HEK293 (cell line): ENCODE measurements around the gene GMDS.

ENCODE experiments used
- HOXC10 ChIP-seq: sonication (generic); formaldehyde crosslinking; IDR thresholded peaks from 2 replicates; pipeline ENCODE4 v1.8.1; 2023; ENCODE audit warnings: mild to moderate bottlenecking, missing genetic modification reagents
- MZF1 ChIP-seq: fragments of 450-650 bp; formaldehyde crosslinking; IDR thresholded peaks from 2 replicates; pipeline ENCODE4 v1.5.1; 2017; ENCODE audit warnings: missing biosample characterization, missing genetic modification characterization, borderline replicate concordance
- OSR2 ChIP-seq: fragments of 450-650 bp; formaldehyde crosslinking; IDR thresholded peaks from 2 replicates; pipeline ENCODE4 v1.5.1; 2016; ENCODE audit warnings: missing biosample characterization, missing genetic modification characterization
- SP3 ChIP-seq: fragments of 450-650 bp; formaldehyde crosslinking; IDR thresholded peaks from 2 replicates; pipeline ENCODE4 v1.5.1; 2016; ENCODE audit warnings: missing biosample characterization, missing genetic modification characterization
- ZBTB7A ChIP-seq: fragments of 450-650 bp; formaldehyde crosslinking; IDR thresholded peaks from 2 replicates; pipeline ENCODE4 v1.5.1; 2016; ENCODE audit warnings: low read depth, missing biosample characterization, missing genetic modification characterization
- ZBTB8A ChIP-seq: fragments of 450-650 bp; formaldehyde crosslinking; IDR thresholded peaks from 2 replicates; pipeline ENCODE4 v1.5.1; 2016; ENCODE audit warnings: missing biosample characterization, missing genetic modification characterization
- ZFP41 ChIP-seq: fragments of 450-650 bp; formaldehyde crosslinking; IDR thresholded peaks from 2 replicates; pipeline ENCODE4 v1.5.1; 2016; ENCODE audit warnings: missing biosample characterization, missing genetic modification characterization, borderline replicate concordance
- ZIC2 ChIP-seq: fragments of 450-650 bp; formaldehyde crosslinking; IDR thresholded peaks from 2 replicates; pipeline ENCODE4 v1.5.1; 2016; ENCODE audit warnings: missing biosample characterization, missing genetic modification characterization
- ZNF121 ChIP-seq: fragments of 450-650 bp; formaldehyde crosslinking; IDR thresholded peaks from 2 replicates; pipeline ENCODE4 v1.5.1; 2016; ENCODE audit warnings: missing biosample characterization, missing genetic modification characterization
- ZNF140 ChIP-seq: fragments of 450-650 bp; formaldehyde crosslinking; IDR thresholded peaks from 2 replicates; pipeline ENCODE4 v1.5.1; 2016; ENCODE audit warnings: missing biosample characterization, missing genetic modification characterization
- ZNF175 ChIP-seq: fragments of 450-650 bp; formaldehyde crosslinking; IDR thresholded peaks from 2 replicates; pipeline ENCODE4 v1.5.1; 2016; ENCODE audit warnings: missing biosample characterization, missing genetic modification characterization
- ZNF211 ChIP-seq: fragments of 450-650 bp; formaldehyde crosslinking; IDR thresholded peaks from 2 replicates; pipeline ENCODE4 v1.5.1; 2016; ENCODE audit warnings: low read depth, missing biosample characterization, missing genetic modification characterization
- ZNF324 ChIP-seq: fragments of 450-650 bp; formaldehyde crosslinking; IDR thresholded peaks from 2 replicates; pipeline ENCODE4 v1.5.1; 2016; ENCODE audit warnings: missing biosample characterization, missing genetic modification characterization
- ZNF341 ChIP-seq: fragments of 450-650 bp; formaldehyde crosslinking; IDR thresholded peaks from 2 replicates; pipeline ENCODE4; 2016; ENCODE audit warnings: low read depth, missing biosample characterization, missing genetic modification characterization
- ZNF416 ChIP-seq: fragments of 450-650 bp; formaldehyde crosslinking; IDR thresholded peaks from 2 replicates; pipeline ENCODE4 v1.5.1; 2016; ENCODE audit warnings: missing biosample characterization, missing genetic modification characterization
- ZNF423 ChIP-seq: fragments of 450-650 bp; formaldehyde crosslinking; IDR thresholded peaks from 2 replicates; pipeline ENCODE4 v1.5.1; 2016; ENCODE audit warnings: missing biosample characterization, missing genetic modification characterization
- ZNF843 ChIP-seq: fragments of 450-650 bp; formaldehyde crosslinking; IDR thresholded peaks from 2 replicates; pipeline ENCODE4 v1.5.1; 2016; ENCODE audit warnings: missing biosample characterization, missing genetic modification characterization
- ZSCAN23 ChIP-seq: fragments of 450-650 bp; formaldehyde crosslinking; IDR thresholded peaks from 2 replicates; pipeline ENCODE4 v1.5.1; 2016; ENCODE audit warnings: missing biosample characterization, missing genetic modification characterization
- TF ChIP-seq, protein P1 (sequence below): fragments of 450-650 bp; formaldehyde crosslinking; IDR thresholded peaks from 2 replicates; pipeline ENCODE4 v1.5.1; 2016; ENCODE audit warnings: missing biosample characterization, missing genetic modification characterization, low read depth
- TF ChIP-seq, protein P2 (sequence below): fragments of 450-650 bp; formaldehyde crosslinking; conservative IDR thresholded peaks from 2 replicates; pipeline ENCODE4 v1.5.1; 2016; ENCODE audit warnings: low read depth, missing biosample characterization, missing genetic modification characterization
- TF ChIP-seq, protein P3 (sequence below): fragments of 450-650 bp; formaldehyde crosslinking; IDR thresholded peaks from 2 replicates; pipeline ENCODE4 v1.5.1; 2016; ENCODE audit warnings: missing biosample characterization, missing genetic modification characterization
- TF ChIP-seq, protein P4 (sequence below): fragments of 450-650 bp; formaldehyde crosslinking; IDR thresholded peaks from 2 replicates; pipeline ENCODE4 v1.5.1; 2016; ENCODE audit warnings: missing biosample characterization, missing genetic modification characterization
- TF ChIP-seq, protein P5 (sequence below): fragments of 450-650 bp; formaldehyde crosslinking; IDR thresholded peaks from 2 replicates; pipeline ENCODE4 v1.5.1; 2016; ENCODE audit warnings: missing biosample characterization, missing genetic modification characterization
- TF ChIP-seq, protein P6 (sequence below): fragments of 450-650 bp; formaldehyde crosslinking; IDR thresholded peaks from 2 replicates; pipeline ENCODE4 v1.5.1; 2016; ENCODE audit warnings: missing biosample characterization, missing genetic modification characterization

Gene GMDS

DNA sequence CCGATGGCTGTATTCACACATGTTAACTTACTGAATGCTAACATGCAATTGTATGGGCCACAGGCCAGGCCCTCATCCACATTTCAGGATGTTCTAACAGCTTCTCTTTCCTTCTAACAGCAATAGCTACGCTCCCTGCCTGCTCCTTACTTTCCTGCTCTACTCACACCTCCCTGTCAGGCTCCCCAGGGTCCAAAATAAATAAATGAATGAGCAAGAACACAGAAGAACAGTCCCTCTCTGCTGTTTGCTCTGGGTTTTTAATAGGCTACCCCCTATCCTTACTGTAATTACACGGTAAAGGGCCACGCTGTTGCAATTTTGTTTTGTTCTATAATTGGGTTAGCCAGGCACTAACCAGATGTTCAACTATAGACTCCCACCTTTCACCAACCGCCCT is 135.6 kb downstream of the GMDS start (continued):
- TF ChIP-seq, protein P1, sequence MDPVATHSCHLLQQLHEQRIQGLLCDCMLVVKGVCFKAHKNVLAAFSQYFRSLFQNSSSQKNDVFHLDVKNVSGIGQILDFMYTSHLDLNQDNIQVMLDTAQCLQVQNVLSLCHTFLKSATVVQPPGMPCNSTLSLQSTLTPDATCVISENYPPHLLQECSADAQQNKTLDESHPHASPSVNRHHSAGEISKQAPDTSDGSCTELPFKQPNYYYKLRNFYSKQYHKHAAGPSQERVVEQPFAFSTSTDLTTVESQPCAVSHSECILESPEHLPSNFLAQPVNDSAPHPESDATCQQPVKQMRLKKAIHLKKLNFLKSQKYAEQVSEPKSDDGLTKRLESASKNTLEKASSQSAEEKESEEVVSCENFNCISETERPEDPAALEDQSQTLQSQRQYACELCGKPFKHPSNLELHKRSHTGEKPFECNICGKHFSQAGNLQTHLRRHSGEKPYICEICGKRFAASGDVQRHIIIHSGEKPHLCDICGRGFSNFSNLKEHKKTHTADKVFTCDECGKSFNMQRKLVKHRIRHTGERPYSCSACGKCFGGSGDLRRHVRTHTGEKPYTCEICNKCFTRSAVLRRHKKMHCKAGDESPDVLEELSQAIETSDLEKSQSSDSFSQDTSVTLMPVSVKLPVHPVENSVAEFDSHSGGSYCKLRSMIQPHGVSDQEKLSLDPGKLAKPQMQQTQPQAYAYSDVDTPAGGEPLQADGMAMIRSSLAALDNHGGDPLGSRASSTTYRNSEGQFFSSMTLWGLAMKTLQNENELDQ (tag by site-specific recombination), result no peak
- TF ChIP-seq MZF1 (tag by site-specific recombination) (peak; percentile 77), ZNF324 (tag by site-specific recombination) (no peak), HOXC10 (no peak), ZBTB8A (tag by site-specific recombination) (peak; percentile 66), ZIC2 (peak; percentile 86), ZSCAN23 (no peak), ZNF416 (tag by site-specific recombination) (no peak), ZNF140 (tag by site-specific recombination) (no peak), ZBTB7A (tag by site-specific recombination) (no peak), ZNF843 (peak; percentile 66; the same call in 1 of the 2 replicates), ZNF423 (0 out of 2 replicates have a peak, but pooled peaks have one; percentile 26), ZFP41 (tag by site-specific recombination) (no peak), SP3 (no peak), ZNF211 (tag by site-specific recombination) (no peak), ZNF175 (no peak), OSR2 (tag by site-specific recombination) (peak; percentile 54; the same call in 1 of the 2 replicates), ZNF341 (tag by site-specific recombination) (peak; percentile 74), ZNF121 (no peak)
- TF ChIP-seq, protein P2, sequence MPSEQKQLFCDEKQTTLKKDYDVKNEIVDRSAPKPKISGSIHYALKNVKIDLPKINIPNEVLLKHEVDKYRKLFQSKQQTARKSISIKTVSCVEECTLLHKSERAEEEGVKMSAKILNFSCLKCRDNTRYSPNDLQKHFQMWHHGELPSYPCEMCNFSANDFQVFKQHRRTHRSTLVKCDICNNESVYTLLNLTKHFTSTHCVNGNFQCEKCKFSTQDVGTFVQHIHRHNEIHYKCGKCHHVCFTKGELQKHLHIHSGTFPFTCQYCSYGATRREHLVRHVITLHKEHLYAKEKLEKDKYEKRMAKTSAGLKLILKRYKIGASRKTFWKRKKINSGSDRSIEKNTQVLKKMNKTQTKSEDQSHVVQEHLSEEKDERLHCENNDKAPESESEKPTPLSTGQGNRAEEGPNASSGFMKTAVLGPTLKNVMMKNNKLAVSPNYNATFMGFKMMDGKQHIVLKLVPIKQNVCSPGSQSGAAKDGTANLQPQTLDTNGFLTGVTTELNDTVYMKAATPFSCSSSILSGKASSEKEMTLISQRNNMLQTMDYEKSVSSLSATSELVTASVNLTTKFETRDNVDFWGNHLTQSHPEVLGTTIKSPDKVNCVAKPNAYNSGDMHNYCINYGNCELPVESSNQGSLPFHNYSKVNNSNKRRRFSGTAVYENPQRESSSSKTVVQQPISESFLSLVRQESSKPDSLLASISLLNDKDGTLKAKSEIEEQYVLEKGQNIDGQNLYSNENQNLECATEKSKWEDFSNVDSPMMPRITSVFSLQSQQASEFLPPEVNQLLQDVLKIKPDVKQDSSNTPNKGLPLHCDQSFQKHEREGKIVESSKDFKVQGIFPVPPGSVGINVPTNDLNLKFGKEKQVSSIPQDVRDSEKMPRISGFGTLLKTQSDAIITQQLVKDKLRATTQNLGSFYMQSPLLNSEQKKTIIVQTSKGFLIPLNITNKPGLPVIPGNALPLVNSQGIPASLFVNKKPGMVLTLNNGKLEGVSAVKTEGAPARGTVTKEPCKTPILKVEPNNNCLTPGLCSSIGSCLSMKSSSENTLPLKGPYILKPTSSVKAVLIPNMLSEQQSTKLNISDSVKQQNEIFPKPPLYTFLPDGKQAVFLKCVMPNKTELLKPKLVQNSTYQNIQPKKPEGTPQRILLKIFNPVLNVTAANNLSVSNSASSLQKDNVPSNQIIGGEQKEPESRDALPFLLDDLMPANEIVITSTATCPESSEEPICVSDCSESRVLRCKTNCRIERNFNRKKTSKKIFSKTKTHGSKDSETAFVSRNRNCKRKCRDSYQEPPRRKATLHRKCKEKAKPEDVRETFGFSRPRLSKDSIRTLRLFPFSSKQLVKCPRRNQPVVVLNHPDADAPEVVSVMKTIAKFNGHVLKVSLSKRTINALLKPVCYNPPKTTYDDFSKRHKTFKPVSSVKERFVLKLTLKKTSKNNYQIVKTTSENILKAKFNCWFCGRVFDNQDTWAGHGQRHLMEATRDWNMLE (tag by site-specific recombination), result no peak
- TF ChIP-seq, protein P3, sequence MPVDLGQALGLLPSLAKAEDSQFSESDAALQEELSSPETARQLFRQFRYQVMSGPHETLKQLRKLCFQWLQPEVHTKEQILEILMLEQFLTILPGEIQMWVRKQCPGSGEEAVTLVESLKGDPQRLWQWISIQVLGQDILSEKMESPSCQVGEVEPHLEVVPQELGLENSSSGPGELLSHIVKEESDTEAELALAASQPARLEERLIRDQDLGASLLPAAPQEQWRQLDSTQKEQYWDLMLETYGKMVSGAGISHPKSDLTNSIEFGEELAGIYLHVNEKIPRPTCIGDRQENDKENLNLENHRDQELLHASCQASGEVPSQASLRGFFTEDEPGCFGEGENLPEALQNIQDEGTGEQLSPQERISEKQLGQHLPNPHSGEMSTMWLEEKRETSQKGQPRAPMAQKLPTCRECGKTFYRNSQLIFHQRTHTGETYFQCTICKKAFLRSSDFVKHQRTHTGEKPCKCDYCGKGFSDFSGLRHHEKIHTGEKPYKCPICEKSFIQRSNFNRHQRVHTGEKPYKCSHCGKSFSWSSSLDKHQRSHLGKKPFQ, result peak; percentile 95
- TF ChIP-seq, protein P4, sequence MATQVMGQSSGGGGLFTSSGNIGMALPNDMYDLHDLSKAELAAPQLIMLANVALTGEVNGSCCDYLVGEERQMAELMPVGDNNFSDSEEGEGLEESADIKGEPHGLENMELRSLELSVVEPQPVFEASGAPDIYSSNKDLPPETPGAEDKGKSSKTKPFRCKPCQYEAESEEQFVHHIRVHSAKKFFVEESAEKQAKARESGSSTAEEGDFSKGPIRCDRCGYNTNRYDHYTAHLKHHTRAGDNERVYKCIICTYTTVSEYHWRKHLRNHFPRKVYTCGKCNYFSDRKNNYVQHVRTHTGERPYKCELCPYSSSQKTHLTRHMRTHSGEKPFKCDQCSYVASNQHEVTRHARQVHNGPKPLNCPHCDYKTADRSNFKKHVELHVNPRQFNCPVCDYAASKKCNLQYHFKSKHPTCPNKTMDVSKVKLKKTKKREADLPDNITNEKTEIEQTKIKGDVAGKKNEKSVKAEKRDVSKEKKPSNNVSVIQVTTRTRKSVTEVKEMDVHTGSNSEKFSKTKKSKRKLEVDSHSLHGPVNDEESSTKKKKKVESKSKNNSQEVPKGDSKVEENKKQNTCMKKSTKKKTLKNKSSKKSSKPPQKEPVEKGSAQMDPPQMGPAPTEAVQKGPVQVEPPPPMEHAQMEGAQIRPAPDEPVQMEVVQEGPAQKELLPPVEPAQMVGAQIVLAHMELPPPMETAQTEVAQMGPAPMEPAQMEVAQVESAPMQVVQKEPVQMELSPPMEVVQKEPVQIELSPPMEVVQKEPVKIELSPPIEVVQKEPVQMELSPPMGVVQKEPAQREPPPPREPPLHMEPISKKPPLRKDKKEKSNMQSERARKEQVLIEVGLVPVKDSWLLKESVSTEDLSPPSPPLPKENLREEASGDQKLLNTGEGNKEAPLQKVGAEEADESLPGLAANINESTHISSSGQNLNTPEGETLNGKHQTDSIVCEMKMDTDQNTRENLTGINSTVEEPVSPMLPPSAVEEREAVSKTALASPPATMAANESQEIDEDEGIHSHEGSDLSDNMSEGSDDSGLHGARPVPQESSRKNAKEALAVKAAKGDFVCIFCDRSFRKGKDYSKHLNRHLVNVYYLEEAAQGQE (tag by site-specific recombination), result no peak
- TF ChIP-seq, protein P5, sequence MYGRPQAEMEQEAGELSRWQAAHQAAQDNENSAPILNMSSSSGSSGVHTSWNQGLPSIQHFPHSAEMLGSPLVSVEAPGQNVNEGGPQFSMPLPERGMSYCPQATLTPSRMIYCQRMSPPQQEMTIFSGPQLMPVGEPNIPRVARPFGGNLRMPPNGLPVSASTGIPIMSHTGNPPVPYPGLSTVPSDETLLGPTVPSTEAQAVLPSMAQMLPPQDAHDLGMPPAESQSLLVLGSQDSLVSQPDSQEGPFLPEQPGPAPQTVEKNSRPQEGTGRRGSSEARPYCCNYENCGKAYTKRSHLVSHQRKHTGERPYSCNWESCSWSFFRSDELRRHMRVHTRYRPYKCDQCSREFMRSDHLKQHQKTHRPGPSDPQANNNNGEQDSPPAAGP (tag by site-specific recombination), result no peak
- TF ChIP-seq, protein P6, sequence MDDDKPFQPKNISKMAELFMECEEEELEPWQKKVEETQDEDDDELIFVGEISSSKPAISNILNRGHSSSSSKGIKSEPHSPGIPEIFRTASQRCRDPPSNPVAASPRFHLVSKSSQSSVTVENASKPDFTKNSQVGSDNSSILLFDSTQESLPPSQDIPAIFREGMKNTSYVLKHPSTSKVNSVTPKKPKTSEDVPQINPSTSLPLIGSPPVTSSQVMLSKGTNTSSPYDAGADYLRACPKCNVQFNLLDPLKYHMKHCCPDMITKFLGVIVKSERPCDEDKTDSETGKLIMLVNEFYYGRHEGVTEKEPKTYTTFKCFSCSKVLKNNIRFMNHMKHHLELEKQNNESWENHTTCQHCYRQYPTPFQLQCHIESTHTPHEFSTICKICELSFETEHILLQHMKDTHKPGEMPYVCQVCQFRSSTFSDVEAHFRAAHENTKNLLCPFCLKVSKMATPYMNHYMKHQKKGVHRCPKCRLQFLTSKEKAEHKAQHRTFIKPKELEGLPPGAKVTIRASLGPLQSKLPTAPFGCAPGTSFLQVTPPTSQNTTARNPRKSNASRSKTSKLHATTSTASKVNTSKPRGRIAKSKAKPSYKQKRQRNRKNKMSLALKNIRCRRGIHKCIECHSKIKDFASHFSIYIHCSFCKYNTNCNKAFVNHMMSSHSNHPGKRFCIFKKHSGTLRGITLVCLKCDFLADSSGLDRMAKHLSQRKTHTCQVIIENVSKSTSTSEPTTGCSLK (tag by site-specific recombination), result no peak
- TF ChIP-seq, all 188 proteins: peak for 21
